ENCODE results near the gene SPNS1.

DNA sequence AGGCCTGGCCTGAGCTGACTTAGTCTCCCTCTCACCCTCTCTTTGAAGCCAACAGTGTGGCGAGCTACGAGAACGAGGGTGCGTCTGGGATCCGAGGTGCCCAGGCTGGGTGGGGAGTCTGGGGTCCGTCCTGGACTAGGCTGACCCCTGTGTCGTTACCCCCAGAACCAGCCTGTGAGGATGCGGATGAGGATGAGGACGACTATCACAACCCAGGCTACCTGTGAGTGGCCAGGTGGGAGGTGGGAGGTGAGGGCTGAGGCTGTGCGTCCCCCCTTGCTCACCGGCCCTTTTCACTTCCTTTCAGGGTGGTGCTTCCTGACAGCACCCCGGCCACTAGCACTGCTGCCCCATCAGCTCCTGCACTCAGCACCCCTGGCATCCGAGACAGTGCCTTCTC is 11.9 kb downstream of the SPNS1 start:
- no peak for TF ChIP-seq TAF1 (conservative IDR thresholded peaks at IDR 0.05)
- TF ChIP-seq, protein P1, sequence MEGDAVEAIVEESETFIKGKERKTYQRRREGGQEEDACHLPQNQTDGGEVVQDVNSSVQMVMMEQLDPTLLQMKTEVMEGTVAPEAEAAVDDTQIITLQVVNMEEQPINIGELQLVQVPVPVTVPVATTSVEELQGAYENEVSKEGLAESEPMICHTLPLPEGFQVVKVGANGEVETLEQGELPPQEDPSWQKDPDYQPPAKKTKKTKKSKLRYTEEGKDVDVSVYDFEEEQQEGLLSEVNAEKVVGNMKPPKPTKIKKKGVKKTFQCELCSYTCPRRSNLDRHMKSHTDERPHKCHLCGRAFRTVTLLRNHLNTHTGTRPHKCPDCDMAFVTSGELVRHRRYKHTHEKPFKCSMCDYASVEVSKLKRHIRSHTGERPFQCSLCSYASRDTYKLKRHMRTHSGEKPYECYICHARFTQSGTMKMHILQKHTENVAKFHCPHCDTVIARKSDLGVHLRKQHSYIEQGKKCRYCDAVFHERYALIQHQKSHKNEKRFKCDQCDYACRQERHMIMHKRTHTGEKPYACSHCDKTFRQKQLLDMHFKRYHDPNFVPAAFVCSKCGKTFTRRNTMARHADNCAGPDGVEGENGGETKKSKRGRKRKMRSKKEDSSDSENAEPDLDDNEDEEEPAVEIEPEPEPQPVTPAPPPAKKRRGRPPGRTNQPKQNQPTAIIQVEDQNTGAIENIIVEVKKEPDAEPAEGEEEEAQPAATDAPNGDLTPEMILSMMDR (IDR thresholded peaks at IDR 0.05; ENCODE audit: low read depth, low read length, missing input control): no peak

Measured in liver (tissue), 3 donors.